HG02678 (cell line): ENCODE results near the gene SWSAP1.
"Not testable (repeated sequence)": the region's sequence is repeated elsewhere in the genome, so short reads cannot be mapped to it uniquely, and the experiment has no call there.

Experiments
- ATAC-seq: cut with Tn5 transposase; IDR thresholded peaks from one replicate; pipeline ENCODE4 v1.9.1; 2021; ENCODE audit warnings: mild to moderate bottlenecking, moderate library complexity; ENCODE audit not compliant: unreplicated experiment

SWSAP1 gene, protein sequence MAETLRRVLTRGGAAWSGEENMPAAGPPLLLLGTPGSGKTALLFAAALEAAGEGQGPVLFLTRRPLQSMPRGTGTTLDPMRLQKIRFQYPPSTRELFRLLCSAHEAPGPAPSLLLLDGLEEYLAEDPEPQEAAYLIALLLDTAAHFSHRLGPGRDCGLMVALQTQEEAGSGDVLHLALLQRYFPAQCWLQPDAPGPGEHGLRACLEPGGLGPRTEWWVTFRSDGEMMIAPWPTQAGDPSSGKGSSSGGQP

GRCh38 chr19:11374433-11375142, at the start of gene SWSAP1:
TSS of gene SWSAP1 (plus strand) at chr19:11374666. CDS start at chr19:11374681, 15 bp downstream.
- ATAC-seq, result peak; percentile 90

GRCh38 chr19:11324748-11325389, 49.6 kb upstream of the SWSAP1 start:
- ATAC-seq, result no peak

DNA sequence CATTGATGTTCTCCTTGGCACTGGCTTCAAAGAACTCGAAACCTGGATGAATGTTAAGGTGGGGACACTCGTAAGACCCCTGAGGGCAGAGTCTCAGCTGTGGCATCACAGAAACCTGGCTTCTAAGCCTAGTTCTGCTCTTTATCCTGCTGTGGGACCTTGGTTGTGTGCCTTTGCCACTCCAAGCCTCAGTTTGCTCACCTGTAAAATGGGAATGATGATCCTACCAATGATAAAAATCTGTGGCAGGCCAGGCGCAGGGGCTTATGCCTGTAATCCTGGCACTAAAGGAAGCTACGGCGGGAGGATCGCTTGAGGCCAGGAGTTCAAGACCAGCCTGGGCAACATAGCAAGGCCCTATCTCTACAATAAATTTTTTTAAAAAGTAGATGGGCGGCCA, 48.9 kb upstream of the SWSAP1 start:
- ATAC-seq, result no peak

- no peak for ATAC-seq
Observed at GRCh38 chr19:11330127-11330526, 44.3 kb upstream of the SWSAP1 start.

GRCh38 chr19:11331502-11331901, 43.0 kb upstream of the SWSAP1 start:
- ATAC-seq, result no peak

GRCh38 chr19:11332822-11333221, 41.6 kb upstream of the SWSAP1 start:
- no peak for ATAC-seq

DNA sequence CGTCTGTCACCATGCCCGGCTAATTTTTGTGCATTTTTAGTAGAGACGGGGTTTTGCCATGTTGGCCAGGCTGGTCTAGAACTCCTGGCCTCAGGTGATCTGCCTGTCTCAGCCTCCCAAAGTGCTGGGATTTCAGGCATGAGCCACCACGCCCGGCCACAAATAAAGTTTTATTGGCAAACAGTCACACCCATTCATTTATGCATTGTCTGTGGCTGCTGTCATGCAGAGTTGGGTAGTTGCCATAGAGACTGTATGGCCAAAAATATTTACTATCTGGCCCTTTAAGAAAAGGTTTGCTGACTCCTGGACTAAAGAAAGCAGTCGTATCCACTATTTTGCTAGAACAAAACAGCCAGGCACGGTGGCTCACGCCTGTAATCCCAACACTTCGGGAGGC, 40.6 kb upstream of the SWSAP1 start:
- ATAC-seq, result not testable (repeated sequence)

- ATAC-seq, result no peak
Observed at GRCh38 chr19:11335449-11336146, 38.9 kb upstream of the SWSAP1 start.

- ATAC-seq, result no peak
Observed at GRCh38 chr19:11337080-11337479, 37.4 kb upstream of the SWSAP1 start.

GRCh38 chr19:11338121-11338520, 36.3 kb upstream of the SWSAP1 start:
- ATAC-seq, result no peak

DNA sequence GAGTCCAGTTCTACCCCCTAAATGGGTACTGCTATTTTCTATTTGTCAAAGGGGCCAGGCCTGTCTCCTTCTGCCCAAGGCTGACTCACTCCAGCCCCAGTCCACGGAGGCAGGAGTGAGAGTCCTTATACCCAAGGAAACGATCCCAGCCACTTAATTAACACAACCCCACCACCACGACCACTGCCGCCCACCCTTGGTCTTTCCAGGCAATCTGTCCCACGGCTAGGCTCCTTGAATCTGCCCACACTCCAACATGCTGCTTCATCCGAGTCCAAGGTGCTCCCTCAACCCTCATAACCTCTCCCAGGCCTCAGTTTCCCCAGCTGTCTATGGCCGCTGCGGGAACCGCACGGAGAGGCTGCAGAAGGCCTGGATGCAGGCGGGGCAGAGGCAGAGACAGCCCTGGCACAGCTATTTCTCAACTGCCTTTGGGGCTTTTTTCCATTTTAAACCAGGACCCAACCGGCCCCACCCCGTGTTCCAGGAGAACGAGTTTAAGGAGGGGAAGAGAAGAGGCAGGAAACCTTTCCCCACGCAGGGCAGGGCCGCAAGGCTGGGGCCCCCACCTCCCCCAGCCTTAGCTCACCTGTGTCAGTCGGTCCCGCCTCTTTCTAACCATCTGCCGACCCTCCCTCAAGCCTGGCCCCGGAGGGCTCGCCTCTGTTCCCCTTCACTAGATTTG, 35.8 kb upstream of the SWSAP1 start:
- ATAC-seq, result no peak

DNA sequence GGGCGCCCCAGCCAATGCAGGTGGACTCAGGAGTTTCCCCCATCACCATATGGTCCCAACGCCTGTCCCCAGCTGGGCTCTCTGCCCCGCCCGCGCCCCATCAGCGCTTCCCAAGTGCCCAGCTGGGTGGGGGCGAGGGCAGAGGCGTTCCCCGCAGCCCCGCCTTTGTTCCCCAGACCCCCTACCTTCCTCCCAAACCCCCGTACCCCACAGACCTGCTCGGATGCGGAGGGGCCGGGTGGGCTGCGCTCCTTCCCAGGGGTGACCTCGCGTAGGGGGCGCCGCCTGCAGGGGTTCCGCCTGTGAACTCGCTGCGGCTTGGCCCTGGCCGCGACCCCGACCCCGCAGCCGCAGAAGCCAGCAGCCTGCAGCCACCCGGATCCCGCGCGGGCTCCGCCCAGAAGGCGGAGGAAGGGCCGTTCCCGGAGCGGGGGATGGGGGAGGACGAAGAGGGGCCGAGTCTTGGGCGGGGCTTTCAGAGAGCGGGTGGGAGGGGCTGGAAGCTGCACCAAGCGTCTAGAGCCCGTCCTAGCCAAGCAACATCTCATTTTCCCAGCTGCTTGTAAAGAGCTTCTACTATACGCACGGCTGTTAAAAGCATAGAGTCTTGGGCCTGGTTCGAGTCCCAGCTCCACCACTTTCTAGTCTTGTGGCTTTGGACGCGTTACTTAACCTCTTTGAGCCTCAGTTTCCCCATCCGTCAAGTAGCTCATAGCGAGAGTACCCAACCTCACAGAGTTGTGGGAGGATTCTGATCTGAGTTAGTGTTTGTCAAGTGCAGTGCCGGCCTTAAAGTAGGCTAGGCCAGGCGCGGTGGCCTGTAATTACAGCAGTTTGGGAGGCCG, 35.0 kb upstream of the SWSAP1 start, which contains the start of gene RAB3D:
RAB3D (minus strand) TSS at position 404 of the 845 bp plus-strand sequence. CDS start 2,258 bp downstream, outside the sequence.
- peak; percentile 76 for ATAC-seq

- ATAC-seq, result not testable (repeated sequence)
Observed at GRCh38 chr19:11340099-11340467, 34.4 kb upstream of the SWSAP1 start.

- ATAC-seq, result no peak
Observed at GRCh38 chr19:11342429-11342828, 32.0 kb upstream of the SWSAP1 start.

- ATAC-seq, result no peak
Observed at GRCh38 chr19:11345122-11345803, 29.2 kb upstream of the SWSAP1 start.

DNA sequence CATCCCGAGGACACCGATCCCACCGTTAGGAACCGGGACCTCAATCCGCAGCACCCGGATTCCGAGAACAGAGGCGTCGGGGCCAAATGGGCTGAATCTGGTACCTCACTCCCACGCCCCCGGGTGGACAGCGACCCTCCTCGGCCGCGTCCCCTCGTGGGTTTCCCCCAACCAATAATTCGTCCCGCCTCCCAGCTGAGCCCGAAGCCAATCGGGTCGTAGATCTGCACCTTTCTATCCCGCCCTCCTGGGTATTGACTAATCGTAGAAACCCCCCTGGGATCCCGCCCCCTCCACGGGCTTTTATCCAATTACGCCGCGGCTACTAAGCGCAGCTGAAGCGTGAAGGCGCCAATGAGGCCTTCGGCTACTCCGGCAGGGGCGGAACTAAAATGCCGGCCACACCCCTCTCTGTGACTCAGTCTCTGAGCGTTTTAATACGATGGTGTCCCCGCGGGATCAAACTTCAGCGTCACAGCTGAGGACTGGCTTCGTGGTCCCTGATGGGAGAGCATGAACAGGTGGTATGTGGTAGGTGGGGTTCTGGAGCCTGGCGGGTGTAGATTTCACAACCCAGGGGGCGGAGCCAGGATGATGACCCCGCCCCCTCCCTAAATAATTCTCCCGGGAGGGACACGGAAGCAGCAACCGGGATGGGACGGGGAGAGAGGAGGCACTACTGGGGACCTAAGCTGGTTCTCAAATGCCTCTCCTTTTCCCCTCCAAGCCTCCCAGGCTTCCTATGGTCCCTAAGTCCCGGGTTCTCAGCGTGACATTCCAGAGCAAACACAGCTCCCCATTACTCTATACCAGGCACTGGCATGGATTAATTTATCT, 28.1 kb upstream of the SWSAP1 start, which contains the start of the genes CCDC159 and TMEM205:
CCDC159 (plus strand) TSS at position 416 of the 837 bp plus-strand sequence; CDS start at position 504, 88 bp downstream.
TMEM205 (minus strand) TSS at position 165 of the 837 bp plus-strand sequence. CDS start 649 bp downstream, outside the sequence.
- ATAC-seq, result peak; percentile 92

DNA sequence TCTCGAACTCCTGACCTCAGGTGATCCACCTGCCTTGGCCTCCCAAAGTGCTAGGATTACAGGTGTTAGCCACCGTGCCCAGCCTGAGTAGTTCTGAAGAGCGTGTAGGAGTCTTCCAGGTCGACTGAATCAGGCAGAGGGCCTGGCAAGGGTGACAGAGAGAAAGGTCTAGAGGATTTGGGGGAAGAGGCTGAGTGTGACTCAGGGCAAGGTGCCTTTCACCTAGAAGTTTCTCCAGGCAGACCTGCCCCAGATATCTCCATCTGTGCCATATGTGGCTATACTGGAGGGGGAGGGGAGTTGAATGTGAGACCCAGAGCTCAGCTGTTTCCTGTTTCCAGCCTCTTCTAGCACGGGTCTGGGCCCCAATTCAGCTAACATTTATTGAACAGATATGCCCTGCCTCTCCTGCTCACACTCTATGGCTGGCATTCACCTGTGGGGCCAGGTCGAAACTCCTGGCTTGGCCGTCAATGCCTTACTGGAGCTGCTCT, 26.9 kb upstream of the SWSAP1 start:
- ATAC-seq, result no peak

DNA sequence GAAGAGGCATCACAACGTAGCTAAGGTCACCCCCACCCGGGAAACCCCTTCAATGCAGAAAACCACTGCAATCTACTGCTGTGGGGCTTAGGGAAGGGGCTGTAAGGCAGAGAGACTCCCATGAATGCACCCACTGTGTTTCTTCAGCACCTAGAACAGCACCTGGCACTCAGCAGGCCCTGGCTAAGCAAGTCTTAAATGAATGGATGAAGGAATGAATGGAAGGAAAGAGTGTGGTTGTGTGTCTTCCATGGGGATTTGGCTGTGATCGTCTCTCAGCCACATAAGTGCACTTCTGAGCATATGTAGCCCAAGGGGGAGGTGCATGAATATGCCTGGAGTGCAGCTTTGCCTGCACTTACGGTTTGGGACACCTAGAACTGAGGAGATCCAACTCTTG, 25.3 kb upstream of the SWSAP1 start:
- ATAC-seq, result no peak
